ENCODE results near the gene ARHGEF12. TPM values are rescaled to one million over a fixed set of nuclear protein-coding genes. Genes with fewer than 3 reads are reported as not detected.

The ARHGEF12 gene
- total RNA-seq, 4 donors from 2014 or later, result 92.1 to 122 (median 104) TPM

GRCh38 chr11:120395778-120396177 is 59.6 kb downstream of the ARHGEF12 start:
- no peak overlapping the region for H3K27ac ChIP-seq
- peaks cover 0 to 74% (median 30%) of the 10 kb centered on the region in 4 donors for H3K4me1 ChIP-seq
- no peak for DNase-seq (ENCODE audit: low spot score in 2 of 2)
- TF ChIP-seq EP300 (IDR thresholded peaks at IDR 0.05), result no peak
- no peak for TF ChIP-seq POLR2A (IDR thresholded peaks at IDR 0.05)
- TF ChIP-seq, protein P1, sequence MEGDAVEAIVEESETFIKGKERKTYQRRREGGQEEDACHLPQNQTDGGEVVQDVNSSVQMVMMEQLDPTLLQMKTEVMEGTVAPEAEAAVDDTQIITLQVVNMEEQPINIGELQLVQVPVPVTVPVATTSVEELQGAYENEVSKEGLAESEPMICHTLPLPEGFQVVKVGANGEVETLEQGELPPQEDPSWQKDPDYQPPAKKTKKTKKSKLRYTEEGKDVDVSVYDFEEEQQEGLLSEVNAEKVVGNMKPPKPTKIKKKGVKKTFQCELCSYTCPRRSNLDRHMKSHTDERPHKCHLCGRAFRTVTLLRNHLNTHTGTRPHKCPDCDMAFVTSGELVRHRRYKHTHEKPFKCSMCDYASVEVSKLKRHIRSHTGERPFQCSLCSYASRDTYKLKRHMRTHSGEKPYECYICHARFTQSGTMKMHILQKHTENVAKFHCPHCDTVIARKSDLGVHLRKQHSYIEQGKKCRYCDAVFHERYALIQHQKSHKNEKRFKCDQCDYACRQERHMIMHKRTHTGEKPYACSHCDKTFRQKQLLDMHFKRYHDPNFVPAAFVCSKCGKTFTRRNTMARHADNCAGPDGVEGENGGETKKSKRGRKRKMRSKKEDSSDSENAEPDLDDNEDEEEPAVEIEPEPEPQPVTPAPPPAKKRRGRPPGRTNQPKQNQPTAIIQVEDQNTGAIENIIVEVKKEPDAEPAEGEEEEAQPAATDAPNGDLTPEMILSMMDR (IDR thresholded peaks at IDR 0.05), result no peak
- H3K4me3 ChIP-seq, result no peak overlapping the region
- no peaks in the 10 kb centered on the region for H3K27me3 ChIP-seq
- no peaks in the 10 kb centered on the region for H3K36me3 ChIP-seq
- no peaks in the 10 kb centered on the region for H3K9me3 ChIP-seq
- 95 to 96% methylated on average over 3 of the region's 3 CpGs for WGBS, 2 donors

- Histone ChIP-seq H3K4me1 (peaks cover 0 to 74% (median 18%) of the 10 kb centered on the region in 4 donors), H3K9me3 (no peaks in the 10 kb centered on the region), H3K36me3 (no peaks in the 10 kb centered on the region), H3K27ac (peak overlapping the region in 2 of 4 donors; percentile 33 to 38), H3K27me3 (no peaks in the 10 kb centered on the region), H3K4me3 (no peak overlapping the region)
- 25 to 37% methylated on average over 2 of the region's 2 CpGs for WGBS, 2 donors
- no peak for DNase-seq (ENCODE audit: low spot score in 2 of 2)
- no peak for TF ChIP-seq EP300 (IDR thresholded peaks at IDR 0.05)
- TF ChIP-seq, protein P1 (IDR thresholded peaks at IDR 0.05), result no peak
- no peak for TF ChIP-seq POLR2A (IDR thresholded peaks at IDR 0.05)
Measured at GRCh38 chr11:120398132-120398531, 61.9 kb downstream of the ARHGEF12 start.

DNA sequence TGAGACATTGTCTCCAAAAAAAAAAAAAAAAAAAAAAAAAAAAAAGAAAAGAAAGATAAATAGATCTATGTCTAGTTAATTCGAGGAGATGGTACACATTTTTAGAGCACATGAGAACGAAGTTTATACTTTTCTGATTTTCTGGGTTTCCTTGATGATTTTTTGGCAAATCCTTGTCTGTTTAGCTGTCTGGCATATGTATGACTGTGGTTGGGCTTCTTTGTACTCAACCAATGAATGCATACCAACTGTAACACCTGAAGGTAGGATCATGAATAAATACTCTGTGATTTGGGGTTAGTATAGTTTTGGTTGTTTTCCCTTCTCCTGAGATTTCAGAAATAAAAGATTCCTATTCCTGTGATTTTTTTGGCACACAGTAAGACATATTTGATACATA is 63.1 kb downstream of the ARHGEF12 start:
- no peaks in the 10 kb centered on the region for H3K27me3 ChIP-seq
- TF ChIP-seq, protein P1 (IDR thresholded peaks at IDR 0.05), result no peak
- TF ChIP-seq POLR2A (IDR thresholded peaks at IDR 0.05) (no peak), EP300 (IDR thresholded peaks at IDR 0.05) (no peak)
- peaks cover 0 to 73% (median 18%) of the 10 kb centered on the region in 4 donors for H3K4me1 ChIP-seq
- no peak for DNase-seq (ENCODE audit: low spot score in 2 of 2)
- no peaks in the 10 kb centered on the region for H3K36me3 ChIP-seq
- H3K4me3 ChIP-seq, result no peak overlapping the region
- WGBS, 2 donors, result 48 to 54% methylated on average over 2 of the region's 2 CpGs
- H3K9me3 ChIP-seq, result no peaks in the 10 kb centered on the region
- no peak overlapping the region for H3K27ac ChIP-seq

- no peaks in the 10 kb centered on the region for H3K27me3 ChIP-seq
- TF ChIP-seq, protein P1 (IDR thresholded peaks at IDR 0.05), result no peak
- TF ChIP-seq EP300 (IDR thresholded peaks at IDR 0.05), result peak in 1 of 2 donors; percentile 56
- peak in 1 of 2 donors; percentile 33 for DNase-seq (ENCODE audit: low spot score in 2 of 2)
- peaks cover 0 to 74% (median 18%) of the 10 kb centered on the region in 4 donors for H3K4me1 ChIP-seq
- H3K27ac ChIP-seq, result peak overlapping the region in 3 of 4 donors; percentile 24 to 73 (median 38)
- no peak overlapping the region for H3K4me3 ChIP-seq
- WGBS, 2 donors, result 24 to 28% methylated on average over 7 of the region's 7 CpGs
- H3K9me3 ChIP-seq, result no peaks in the 10 kb centered on the region
- H3K36me3 ChIP-seq, result no peaks in the 10 kb centered on the region
Measured at GRCh38 chr11:120400564-120401364, 64.6 kb downstream of the ARHGEF12 start.

DNA sequence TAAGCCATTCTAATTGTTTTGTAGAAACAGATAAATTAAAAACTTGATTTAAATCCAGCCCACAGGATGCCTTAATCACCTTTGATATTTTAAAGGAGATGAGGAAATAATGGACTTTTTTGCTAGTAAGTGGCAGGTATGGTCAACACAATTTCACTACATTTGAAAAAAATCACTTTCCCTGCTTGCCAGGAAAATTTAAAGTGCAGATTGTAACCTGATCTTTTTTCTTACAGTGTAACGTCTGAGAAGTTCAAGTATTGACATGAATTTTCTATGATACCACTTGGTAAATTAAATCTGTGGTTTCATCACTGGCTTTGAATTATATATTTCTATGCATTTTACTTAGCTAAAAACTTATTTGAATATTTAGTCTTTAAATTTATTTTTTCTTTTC is 65.3 kb downstream of the ARHGEF12 start:
- Histone ChIP-seq H3K27me3 (no peaks in the 10 kb centered on the region), H3K4me1 (peaks cover 0 to 73% (median 18%) of the 10 kb centered on the region in 4 donors), H3K36me3 (no peaks in the 10 kb centered on the region), H3K9me3 (no peaks in the 10 kb centered on the region), H3K27ac (peak overlapping the region in 2 of 4 donors; percentile 24 to 73), H3K4me3 (no peak overlapping the region)
- no peak for DNase-seq (ENCODE audit: low spot score in 2 of 2)
- TF ChIP-seq, protein P1 (IDR thresholded peaks at IDR 0.05), result no peak
- no peak for TF ChIP-seq EP300 (IDR thresholded peaks at IDR 0.05)
- no peak for TF ChIP-seq POLR2A (IDR thresholded peaks at IDR 0.05)
- 40 to 44% methylated on average over 1 of the region's 1 CpG for WGBS, 2 donors
